Activated CD4-positive, alpha-beta T cell treated with anti-CD3 and anti-CD28 coated beads for 4 hours (primary cell): ENCODE data around the gene DGKD.

Source experiments
- DNase-seq, 2 donors: peaks; one replicate each; pipeline ENCODE4 v3.0.0-alpha.2; 2020

The DGKD gene

GRCh38 chr2:233430651-233431050, 76.4 kb downstream of the DGKD start:
- no peak for DNase-seq

GRCh38 chr2:233433029-233433428, 78.7 kb downstream of the DGKD start:
- no peak for DNase-seq

GRCh38 chr2:233433794-233434193, 79.5 kb downstream of the DGKD start:
- no peak for DNase-seq

- no peak for DNase-seq
These were observed 80.5 kb downstream of the DGKD start for GRCh38 chr2:233434666-233435330.

- no peak for DNase-seq
These were observed 81.3 kb downstream of the DGKD start for GRCh38 chr2:233435436-233436190.

- no peak for DNase-seq
These were observed 81.9 kb downstream of the DGKD start for GRCh38 chr2:233436191-233436581.

GRCh38 chr2:233436691-233437438, 82.6 kb downstream of the DGKD start:
- no peak for DNase-seq

GRCh38 chr2:233437439-233437955, 83.2 kb downstream of the DGKD start:
- no peak for DNase-seq

GRCh38 chr2:233438573-233439147, 84.4 kb downstream of the DGKD start:
- no peak for DNase-seq

GRCh38 chr2:233439191-233439590, 84.9 kb downstream of the DGKD start:
- no peak for DNase-seq

GRCh38 chr2:233440314-233440713, 86.0 kb downstream of the DGKD start:
- no peak for DNase-seq

GRCh38 chr2:233440714-233441113, 86.4 kb downstream of the DGKD start:
- no peak for DNase-seq

GRCh38 chr2:233441161-233442027, 87.1 kb downstream of the DGKD start:
- DNase-seq: no peak

GRCh38 chr2:233442028-233442310, 87.7 kb downstream of the DGKD start:
- DNase-seq: no peak

- peak; percentile 84 to 86 for DNase-seq
These were observed 89.4 kb downstream of the DGKD start for GRCh38 chr2:233443511-233444183.

- no peak for DNase-seq
These were observed 90.2 kb downstream of the DGKD start for GRCh38 chr2:233444501-233444900.

- DNase-seq: no peak
These were observed 91.0 kb downstream of the DGKD start for GRCh38 chr2:233445152-233445830.

- DNase-seq: no peak
These were observed 91.8 kb downstream of the DGKD start for GRCh38 chr2:233446121-233446520.

GRCh38 chr2:233446606-233447305, 92.5 kb downstream of the DGKD start:
- DNase-seq: no peak

- DNase-seq: no peak
These were observed 93.4 kb downstream of the DGKD start for GRCh38 chr2:233447506-233448219.
